Measurements from ENCODE around the gene CDK4. TPM values are rescaled to one million over a fixed set of nuclear protein-coding genes. Genes with fewer than 3 reads are reported as not detected.

Gene CDK4
- total RNA-seq = 100 to 1,000 TPM; 132 to 208 TPM

GRCh38 chr12:57751788-57752667 is at the start of gene CDK4:
CDK4 (minus strand) TSS chr12:57752310; CDS start chr12:57751717, 593 bp downstream.
- intact Hi-C loops (cut with DNase I, micrococcal nuclease) = loop anchor here (1.0 to 10.0 kb wide), 9 partner anchors 8 to 1825 kb away; partner anchors contain the start of genes EEF1AKMT3 (in 2 of the 2), MBD6 (in 2 of the 2), METTL1 (in 2 of the 2) and BAZ2A (in 1 of the 2)
- ChIA-PET POLR2A (interaction anchor here (0.7 to 1.2 kb wide), 3 partner anchors 20 to 273 kb away, joined by 3 read pairs; partner anchors contain the start of genes DTX3, EEF1AKMT3 and METTL1), CTCF (interaction anchor here (0.6 to 0.7 kb wide), 3 partner anchors 11 to 277 kb away, joined by 3 read pairs; partner anchors contain the start of gene TSFM)
- ATAC-seq (peak; percentile 77), DNase-seq (peak; percentile 99)
- Mint-ChIP-seq H3K27me3 (no peaks in the 10 kb centered on the region), H3K9me3 (ENCODE audit: low read depth) (no peaks in the 10 kb centered on the region), H3K36me3 (ENCODE audit: low read depth) (peaks cover 46% of the 10 kb centered on the region), H3K4me3 (peak within 1 kb of the TSS; percentile 100), H3K27ac (peak within 1 kb of the TSS; percentile 99), H3K4me1 (peaks cover 56% of the 10 kb centered on the region)

- no peaks in the 10 kb centered on the region for H3K27me3 Mint-ChIP-seq
- DNase-seq (no peak), ATAC-seq (no peak)
- H3K4me3 Mint-ChIP-seq = no peak overlapping the region
- POLR2A ChIA-PET = no interaction called here
- peak overlapping the region; percentile 31 for H3K27ac Mint-ChIP-seq
- peaks cover 16% of the 10 kb centered on the region for H3K36me3 Mint-ChIP-seq (ENCODE audit: low read depth)
- no peaks in the 10 kb centered on the region for H3K4me1 Mint-ChIP-seq
- CTCF ChIA-PET = interaction anchor here (1.0 kb wide), 1 partner anchor 15 kb away, joined by 3 read pairs; no protein-coding TSS in a partner anchor
- no peaks in the 10 kb centered on the region for H3K9me3 Mint-ChIP-seq (ENCODE audit: low read depth)
- intact Hi-C loops (cut with DNase I, micrococcal nuclease) = no loop called here
These were observed 48.9 kb upstream of the CDK4 start for GRCh38 chr12:57800965-57801364.

- Mint-ChIP-seq H3K9me3 (ENCODE audit: low read depth) (no peaks in the 10 kb centered on the region), H3K27me3 (no peaks in the 10 kb centered on the region), H3K4me3 (no peak overlapping the region), H3K27ac (no peak overlapping the region), H3K36me3 (ENCODE audit: low read depth) (peaks cover 33% of the 10 kb centered on the region), H3K4me1 (peaks cover 11% of the 10 kb centered on the region)
- POLR2A ChIA-PET = no interaction called here
- DNase-seq (no peak), ATAC-seq (no peak)
- CTCF ChIA-PET = interaction anchor here (0.5 to 1.3 kb wide), 4 partner anchors 13 to 46 kb away, joined by 3 to 4 read pairs (median 3); no protein-coding TSS in a partner anchor
- intact Hi-C loops (cut with DNase I, micrococcal nuclease) = no loop called here
These were observed 45.8 kb upstream of the CDK4 start for GRCh38 chr12:57797933-57798332.

- H3K27me3 Mint-ChIP-seq = no peaks in the 10 kb centered on the region
- CTCF ChIA-PET = interaction anchor here (0.5 to 1.3 kb wide), 7 partner anchors 9 to 46 kb away, joined by 3 to 5 read pairs (median 3); partner anchors contain the start of gene TSFM
- intact Hi-C loops (cut with DNase I, micrococcal nuclease) = no loop called here
- DNase-seq (no peak), ATAC-seq (no peak)
- no peak overlapping the region for H3K4me3 Mint-ChIP-seq
- POLR2A ChIA-PET = no interaction called here
- H3K27ac Mint-ChIP-seq = no peak overlapping the region
- peaks cover 13% of the 10 kb centered on the region for H3K4me1 Mint-ChIP-seq
- H3K9me3 Mint-ChIP-seq (ENCODE audit: low read depth) = no peaks in the 10 kb centered on the region
- peaks cover 38% of the 10 kb centered on the region for H3K36me3 Mint-ChIP-seq (ENCODE audit: low read depth)
These were observed 44.9 kb upstream of the CDK4 start for GRCh38 chr12:57796996-57797395.

GRCh38 chr12:57795354-57795753 is 43.2 kb upstream of the CDK4 start:
- ChIA-PET CTCF (interaction anchor here (0.6 kb wide), 1 partner anchor 163 kb away, joined by 3 read pairs; no protein-coding TSS in a partner anchor), POLR2A (no interaction called here)
- intact Hi-C loops (cut with DNase I, micrococcal nuclease) = no loop called here
- H3K4me3 Mint-ChIP-seq = no peak overlapping the region
- no peaks in the 10 kb centered on the region for H3K9me3 Mint-ChIP-seq (ENCODE audit: low read depth)
- peaks cover 13% of the 10 kb centered on the region for H3K4me1 Mint-ChIP-seq
- no peak overlapping the region for H3K27ac Mint-ChIP-seq
- ATAC-seq (peak; percentile 36), DNase-seq (no peak)
- no peaks in the 10 kb centered on the region for H3K27me3 Mint-ChIP-seq
- peaks cover 40% of the 10 kb centered on the region for H3K36me3 Mint-ChIP-seq (ENCODE audit: low read depth)

DNA sequence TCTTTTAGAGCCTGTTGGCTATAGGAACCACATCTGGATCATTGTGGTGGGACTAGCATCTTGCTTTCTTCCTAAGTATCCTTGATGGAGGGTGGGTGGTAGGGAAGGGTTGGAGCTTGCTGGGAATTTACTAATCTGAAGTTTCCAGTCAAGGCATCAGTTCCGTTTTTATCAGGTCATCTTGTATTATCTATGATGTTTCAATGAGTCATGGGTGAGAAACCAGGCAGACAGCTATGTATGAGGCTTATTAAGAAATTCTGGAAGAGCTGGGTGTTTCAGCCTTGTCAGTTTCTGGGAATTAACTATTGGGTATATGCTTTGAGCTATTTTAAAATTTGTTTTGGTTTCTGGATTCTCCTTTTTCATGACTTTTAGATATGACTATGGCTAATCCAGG is 41.8 kb upstream of the CDK4 start:
- H3K27me3 Mint-ChIP-seq = no peaks in the 10 kb centered on the region
- peaks cover 40% of the 10 kb centered on the region for H3K36me3 Mint-ChIP-seq (ENCODE audit: low read depth)
- no peaks in the 10 kb centered on the region for H3K9me3 Mint-ChIP-seq (ENCODE audit: low read depth)
- ATAC-seq (peak; percentile 33), DNase-seq (no peak)
- H3K4me1 Mint-ChIP-seq = peaks cover 13% of the 10 kb centered on the region
- intact Hi-C loops (cut with DNase I, micrococcal nuclease) = no loop called here
- H3K27ac Mint-ChIP-seq = peak overlapping the region; percentile 69
- ChIA-PET POLR2A (interaction anchor here (0.6 to 0.7 kb wide), 2 partner anchors 100 to 139 kb away, joined by 3 to 7 read pairs; no protein-coding TSS in a partner anchor), CTCF (interaction anchor here (0.6 to 3.2 kb wide), 7 partner anchors 9 to 151 kb away, joined by 3 to 17 read pairs (median 4); partner anchors contain the start of gene TSFM)
- H3K4me3 Mint-ChIP-seq = no peak overlapping the region

DNA sequence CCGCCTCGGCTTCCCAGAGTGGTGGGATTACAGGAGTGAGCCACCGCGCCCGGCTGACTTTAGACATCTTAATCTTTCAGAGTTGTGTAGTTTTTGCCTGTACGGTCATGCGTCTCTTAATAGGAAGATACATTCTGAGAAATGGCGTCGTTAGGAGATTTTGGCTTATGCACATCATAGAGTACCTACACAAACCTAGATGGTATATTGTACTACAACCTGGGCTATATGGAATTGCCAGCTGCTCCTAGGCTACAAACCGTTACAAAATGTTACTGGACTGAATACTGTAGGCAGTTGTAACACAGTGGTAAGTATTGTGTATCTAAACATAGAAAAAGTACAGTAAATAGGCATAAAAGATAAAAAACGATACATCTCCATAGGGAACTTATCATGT is 31.8 kb upstream of the CDK4 start:
- ChIA-PET CTCF (interaction anchor here (0.9 to 3.8 kb wide), 11 partner anchors 12 to 151 kb away, joined by 3 to 24 read pairs (median 4); partner anchors contain the start of genes EEF1AKMT3 and METTL1), POLR2A (interaction anchor here (1.4 kb wide), 1 partner anchor 18 kb away, joined by 3 read pairs; no protein-coding TSS in a partner anchor)
- intact Hi-C loops (cut with DNase I, micrococcal nuclease) = loop anchor here (2.0 to 5.0 kb wide), 2 partner anchors 63 to 157 kb away; partner anchors contain the start of genes ATP23 (in 1 of the 2) and CTDSP2 (in 1 of the 2)
- H3K27me3 Mint-ChIP-seq = no peaks in the 10 kb centered on the region
- H3K36me3 Mint-ChIP-seq (ENCODE audit: low read depth) = peaks cover 16% of the 10 kb centered on the region
- peak overlapping the region; percentile 98 for H3K4me3 Mint-ChIP-seq
- peaks cover 35% of the 10 kb centered on the region for H3K4me1 Mint-ChIP-seq
- H3K9me3 Mint-ChIP-seq (ENCODE audit: low read depth) = no peaks in the 10 kb centered on the region
- ATAC-seq (no peak), DNase-seq (no peak)
- H3K27ac Mint-ChIP-seq = peak overlapping the region; percentile 51

DNA sequence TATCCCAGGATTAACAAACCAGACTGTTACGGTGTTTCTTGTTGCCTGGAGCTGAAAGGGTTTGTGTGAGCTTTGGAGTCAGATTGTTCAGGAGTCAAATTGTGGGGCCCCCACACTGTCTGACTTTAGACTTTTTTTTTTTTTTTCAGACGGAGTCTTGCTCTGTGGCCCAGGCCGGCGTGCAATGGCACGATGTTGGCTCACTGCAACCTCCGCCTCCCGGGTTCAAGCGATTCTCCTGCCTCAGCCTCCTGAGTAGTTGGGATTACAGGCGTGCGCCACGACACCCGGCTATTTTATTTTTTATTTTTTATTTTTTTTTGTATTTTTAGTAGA is 31.3 kb upstream of the CDK4 start:
- Mint-ChIP-seq H3K4me1 (peaks cover 35% of the 10 kb centered on the region), H3K27ac (peak overlapping the region; percentile 98), H3K4me3 (peak overlapping the region; percentile 98), H3K36me3 (ENCODE audit: low read depth) (peaks cover 16% of the 10 kb centered on the region), H3K9me3 (ENCODE audit: low read depth) (no peaks in the 10 kb centered on the region), H3K27me3 (no peaks in the 10 kb centered on the region)
- DNase-seq = no peak
- intact Hi-C loops (cut with DNase I, micrococcal nuclease) = loop anchor here (2.0 to 5.0 kb wide), 2 partner anchors 64 to 157 kb away; partner anchors contain the start of genes ATP23 (in 1 of the 2) and CTDSP2 (in 1 of the 2)
- no peak for ATAC-seq
- CTCF ChIA-PET = interaction anchor here (0.9 to 3.8 kb wide), 21 partner anchors 10 to 151 kb away, joined by 3 to 24 read pairs (median 4); partner anchors contain the start of genes AVIL, EEF1AKMT3, METTL1 and TSPAN31
- POLR2A ChIA-PET = interaction anchor here (0.9 kb wide), 1 partner anchor 11 kb away, joined by 5 read pairs; the partner anchor contains the start of genes EEF1AKMT3 and METTL1

DNA sequence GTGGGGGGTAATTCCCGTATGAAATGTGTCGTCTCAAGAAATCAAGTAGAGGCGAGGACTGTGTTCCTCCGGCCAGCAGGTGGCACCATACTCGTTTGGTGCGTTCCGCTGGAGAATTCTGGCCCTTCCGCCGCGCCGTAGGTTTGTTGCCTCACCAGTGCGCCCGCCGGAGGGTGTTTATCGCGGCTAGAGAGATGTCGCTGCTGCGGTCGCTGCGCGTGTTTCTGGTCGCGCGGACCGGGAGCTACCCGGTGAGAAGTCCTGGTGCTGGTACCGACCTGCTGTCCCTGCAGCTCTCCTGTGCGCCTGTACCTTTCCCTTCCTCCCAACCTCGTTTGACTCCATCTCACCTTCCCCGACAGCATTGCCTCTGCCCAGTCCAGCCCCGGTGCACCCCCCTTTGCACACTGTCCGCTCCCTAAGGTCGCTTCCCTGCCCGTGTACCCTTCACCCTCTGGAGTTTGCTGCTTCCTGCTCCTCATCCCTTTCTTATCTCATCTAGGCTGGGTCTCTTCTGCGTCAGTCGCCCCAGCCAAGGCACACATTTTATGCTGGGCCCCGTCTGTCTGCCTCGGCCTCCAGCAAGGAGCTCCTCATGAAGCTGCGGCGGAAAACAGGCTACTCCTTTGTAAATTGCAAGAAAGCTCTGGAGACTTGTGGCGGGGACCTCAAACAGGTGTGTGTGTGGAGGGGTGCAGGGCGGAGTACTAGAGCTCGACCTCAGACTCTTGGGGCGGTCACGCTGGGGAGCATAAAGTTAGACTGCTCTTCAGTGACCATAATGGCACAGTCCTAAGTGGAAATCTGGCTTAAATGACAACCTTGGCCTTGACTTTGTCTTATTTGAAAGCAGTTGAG is 30.7 kb upstream of the CDK4 start, which contains the start of gene TSFM:
TSS of gene TSFM (plus strand) at position 180 of the 858 bp plus-strand sequence. CDS start at position 195, 15 bp downstream.
- ATAC-seq = peak; percentile 93

GRCh38 chr12:57782243-57782607 is 30.1 kb upstream of the CDK4 start:
- ChIA-PET CTCF (interaction anchor here (0.9 to 3.8 kb wide), 17 partner anchors 10 to 607 kb away, joined by 3 to 24 read pairs (median 4); partner anchors contain the start of genes EEF1AKMT3, METTL1 and TSPAN31), POLR2A (interaction anchor here (1.1 kb wide), 1 partner anchor 159 kb away, joined by 3 read pairs; the partner anchor contains the start of gene ATP23)
- Mint-ChIP-seq H3K27ac (peak overlapping the region; percentile 98), H3K36me3 (ENCODE audit: low read depth) (peaks cover 16% of the 10 kb centered on the region), H3K4me1 (peaks cover 35% of the 10 kb centered on the region), H3K9me3 (ENCODE audit: low read depth) (no peaks in the 10 kb centered on the region), H3K27me3 (no peaks in the 10 kb centered on the region), H3K4me3 (peak overlapping the region; percentile 98)
- intact Hi-C loops (cut with DNase I, micrococcal nuclease) = loop anchor here (1.0 to 5.0 kb wide), 6 partner anchors 10 to 159 kb away; partner anchors contain the start of genes CTDSP2 (in 2 of the 2), EEF1AKMT3 (in 2 of the 2), METTL1 (in 2 of the 2) and ATP23 (in 1 of the 2)
- DNase-seq (no peak), ATAC-seq (peak; percentile 2)

More for the DNA sequence above, 30.7 kb upstream of the CDK4 start, which contains the start of gene TSFM:
- ChIA-PET POLR2A (interaction anchor here (0.9 to 1.1 kb wide), 2 partner anchors 11 to 159 kb away, joined by 3 to 5 read pairs; partner anchors contain the start of genes ATP23, EEF1AKMT3 and METTL1), CTCF (interaction anchor here (0.6 to 3.8 kb wide), 25 partner anchors 10 to 157 kb away, joined by 3 to 24 read pairs (median 4); partner anchors contain the start of genes AVIL, CDK4, EEF1AKMT3 and METTL1)
- Mint-ChIP-seq H3K4me1 (peaks cover 35% of the 10 kb centered on the region), H3K27me3 (no peaks in the 10 kb centered on the region), H3K9me3 (ENCODE audit: low read depth) (no peaks in the 10 kb centered on the region), H3K36me3 (ENCODE audit: low read depth) (peaks cover 16% of the 10 kb centered on the region), H3K27ac (peak within 1 kb of the TSS; percentile 98), H3K4me3 (peak within 1 kb of the TSS; percentile 98)
- peak; percentile 99 for DNase-seq
- intact Hi-C loops (cut with DNase I, micrococcal nuclease) = loop anchor here (1.0 to 5.0 kb wide), 6 partner anchors 11 to 158 kb away; partner anchors contain the start of genes CTDSP2 (in 2 of the 2), EEF1AKMT3 (in 2 of the 2), METTL1 (in 2 of the 2) and ATP23 (in 1 of the 2)

Measured in activated CD4-positive, alpha-beta T cell treated with anti-CD3 and anti-CD28 coated beads for 36 hours (primary cell).